ENCODE data around the gene TMEM44. TPM values are rescaled to one million over a fixed set of nuclear protein-coding genes. Genes with fewer than 3 reads are reported as not detected.
"Not testable (repeated sequence)": the region's sequence is repeated elsewhere in the genome, so short reads cannot be mapped to it uniquely, and the experiment has no call there.

The TMEM44 gene
- total RNA-seq, 1 donor from 2014 or later, result 12.4 TPM

- no peak for DNase-seq (ENCODE audit: low spot score)
These were observed 21.0 kb downstream of the TMEM44 start for GRCh38 chr3:194612221-194612620.

GRCh38 chr3:194610689-194611088 is 22.5 kb downstream of the TMEM44 start:
- no peak for DNase-seq (ENCODE audit: low spot score)

- DNase-seq (ENCODE audit: low spot score), result no peak
These were observed 23.6 kb downstream of the TMEM44 start for GRCh38 chr3:194609601-194610000.

GRCh38 chr3:194608981-194609380 is 24.2 kb downstream of the TMEM44 start:
- no peak for DNase-seq (ENCODE audit: low spot score)

GRCh38 chr3:194607592-194608389 is 25.4 kb downstream of the TMEM44 start:
- no peak for DNase-seq (ENCODE audit: low spot score)

- DNase-seq (ENCODE audit: low spot score), result no peak
These were observed 26.3 kb downstream of the TMEM44 start for GRCh38 chr3:194606941-194607340.

- DNase-seq (ENCODE audit: low spot score), result no peak
These were observed 27.1 kb downstream of the TMEM44 start for GRCh38 chr3:194606163-194606562.

- DNase-seq (ENCODE audit: low spot score), result not testable (repeated sequence)
These were observed 27.9 kb downstream of the TMEM44 start for GRCh38 chr3:194605314-194605713.

GRCh38 chr3:194604837-194605236 is 28.4 kb downstream of the TMEM44 start:
- DNase-seq (ENCODE audit: low spot score), result no peak

GRCh38 chr3:194604126-194604525 is 29.1 kb downstream of the TMEM44 start:
- DNase-seq (ENCODE audit: low spot score), result no peak

- DNase-seq (ENCODE audit: low spot score), result no peak
These were observed 30.5 kb downstream of the TMEM44 start for GRCh38 chr3:194602669-194603171.

GRCh38 chr3:194598771-194599557 is 34.3 kb downstream of the TMEM44 start:
- DNase-seq (ENCODE audit: low spot score), result no peak

- DNase-seq (ENCODE audit: low spot score), result no peak
These were observed 36.3 kb downstream of the TMEM44 start for GRCh38 chr3:194596906-194597305.

GRCh38 chr3:194592798-194593752 is 40.1 kb downstream of the TMEM44 start:
- DNase-seq (ENCODE audit: low spot score), result no peak

GRCh38 chr3:194588741-194589140 is 44.5 kb downstream of the TMEM44 start:
- no peak for DNase-seq (ENCODE audit: low spot score)

GRCh38 chr3:194588236-194588635 is 45.0 kb downstream of the TMEM44 start:
- no peak for DNase-seq (ENCODE audit: low spot score)

- DNase-seq (ENCODE audit: low spot score), result no peak
These were observed 45.7 kb downstream of the TMEM44 start for GRCh38 chr3:194587438-194587931.

- no peak for DNase-seq (ENCODE audit: low spot score)
These were observed 46.4 kb downstream of the TMEM44 start for GRCh38 chr3:194586836-194587235.

- DNase-seq (ENCODE audit: low spot score), result no peak
These were observed 47.3 kb downstream of the TMEM44 start for GRCh38 chr3:194585880-194586281.

GRCh38 chr3:194584866-194585265 is 48.4 kb downstream of the TMEM44 start:
- DNase-seq (ENCODE audit: low spot score), result no peak

GRCh38 chr3:194584320-194584776 is 48.9 kb downstream of the TMEM44 start:
- no peak for DNase-seq (ENCODE audit: low spot score)
